Heart right ventricle (tissue), 16 donors: ENCODE results near the gene ATP2B2. TPM values are rescaled to one million over a fixed set of nuclear protein-coding genes. Genes with fewer than 3 reads are reported as not detected.

Source experiments
- ATAC-seq, 8 donors: fragments of 200-7000 bp; cut with Tn5 transposase; one replicate each; pipeline ENCODE4 v1.9.1; 2020; ENCODE audit warnings: mild to moderate bottlenecking in 8 of 8, moderate library complexity in 8 of 8, moderate number of reproducible peaks in 1 of 8
- DNase-seq, 2 donors: peaks; one replicate each; pipeline ENCODE4 v3.0.0-alpha.2; 2020
- H3K27ac ChIP-seq, 10 donors: fragments of 200-600 bp; sonication (generic) in 2 of 10; one replicate each; pipeline versions ENCODE4 v1.5.0 to v1.8.0; 2020 to 2022; ENCODE audit warnings: mild to moderate bottlenecking in 3 of 10
- H3K27me3 ChIP-seq, 7 donors: fragments of 200-600 bp; one replicate each; pipeline ENCODE4 v1.8.0; 2021 to 2022; ENCODE audit warnings: mild to moderate bottlenecking in 2 of 7
- H3K36me3 ChIP-seq, 9 donors: fragments of 200-600 bp; sonication (generic) in 1 of 9; one replicate each; pipeline versions ENCODE4 v1.5.0 to v1.8.0; 2020 to 2022; ENCODE audit warnings: mild to moderate bottlenecking in 2 of 9
- H3K4me1 ChIP-seq, 9 donors: fragments of 200-600 bp; sonication (generic) in 1 of 9; one replicate each; pipeline versions ENCODE4 v1.5.0 to v1.8.0; 2020 to 2022; ENCODE audit warnings: mild to moderate bottlenecking in 4 of 9
- H3K4me3 ChIP-seq, 10 donors: fragments of 200-600 bp; sonication (generic) in 2 of 10; one replicate each; pipeline versions ENCODE4 v1.5.0 to v1.8.0; 2020 to 2022; ENCODE audit warnings: mild to moderate bottlenecking in 7 of 10, moderate library complexity in 2 of 10
- H3K9me3 ChIP-seq, 11 donors: fragments of 200-600 bp in 10 of 11; sonication (generic) in 2 of 11; one replicate each; pipeline versions ENCODE4 v1.5.0 to v1.8.0; 2013 to 2022; ENCODE audit warnings: mild to moderate bottlenecking in 2 of 11, control low read depth in 1 of 11, moderate library complexity in 1 of 11
- CTCF ChIP-seq, 9 donors: fragments of 200-600 bp; sonication (generic) in 2 of 9; IDR thresholded peaks; one replicate each; pipeline versions ENCODE4 v1.5.0 to v1.8.0; 2021 to 2022; ENCODE audit warnings: antibody characterized with exemption in 9 of 9, mild to moderate bottlenecking in 5 of 9, moderate library complexity in 1 of 9
- WGBS, 2 donors: extraction: QIAGEN DNeasy Blood & Tissue Kit; methylation state at CpG; one replicate each; pipeline ENCODE4 v1.1.7; 2013; ENCODE audit warnings: inconsistent platforms in 1 of 2; 5-methylcytosine and 5-hydroxymethylcytosine counted together
- intact Hi-C, 10 donors: fragments of 100-400 bp; cut with DNase I; formaldehyde crosslinking; loops; one replicate each; pipeline versions ENCODE4 v1.11.1 to v1.14.2; 2022
- polyA plus RNA-seq, 2 donors: library from polyadenylated mRNA; stranded (reverse); fragments of 200-250 nt; gene quantifications; one replicate each; pipeline ENCODE4 v1.2.3, GENCODE V29; 2013
- total RNA-seq, 10 donors: library from RNA; stranded (reverse); fragmentation: NEBNext Ultra II Directional in 3 of 10; extraction: Animal tissue kit (Norgen Biotek cat#: 25700) in 3 of 10; gene quantifications; one replicate each; pipeline versions ENCODE4 v1.2.1 to v1.2.4, GENCODE V29; 2021 to 2023
- donor health status: Arrhythmogenic right ventricular cardiomyopathy.
- donor health status: ischemic (EF 13 %, LVEDD 7.1; RV severe dilation, severe dysfunction).
- donor health status: healthy with polysubstance abuse.
- donor health status: DM: no; HTN: yes; CAD: no.
- donor health status: DM: no; HTN: no; CAD: no.
- donor health status: ischemic (EF 25% LVEDD 6.9; RV normal size, moderate dysfunction).
- donor health status: ischemic (EF 25% LVEDD 5.7; RV mildly dilated, moderate dysfunction).
- donor health status: healthy.
- donor health status: DM: yes; HTN: yes; CAD: no.
- donor health status: Ischemic cardiomyopathy.
- donor health status: ischemic (EF 35%, LVEDD 5.7; RV mildly dilated, moderate dysfunction).
- donor health status: nonischemic (EF 11% LVEDD 7.7; RV severe dilation, severe dysfunction).
- donor health status: DM: yes; HTN: yes; CAD: no.
- donor health status: PGD.
- donor health status: ischemic (EF 29% LVEDD 5.4; RV normal size, mild dysfunction).
- donor health status: nonischemic (EF 23%, LVEDD 6.1; RV moderate dilation, normal function).

Gene ATP2B2
- total and polyA plus RNA-seq, 12 donors, result under 0.01 to 0.30 (median 0.11) TPM; not detected in 4

- WGBS, 2 donors, result 74% methylated on average over 7 of the region's 7 CpGs
- no peak for DNase-seq
- Histone ChIP-seq H3K4me1 (peaks cover 0 to 13% (median 6%) of the 10 kb centered on the region in 9 donors), H3K27ac (no peak overlapping the region), H3K9me3 (no peaks in the 10 kb centered on the region), H3K36me3 (no peaks in the 10 kb centered on the region), H3K27me3 (no peaks in the 10 kb centered on the region), H3K4me3 (no peak overlapping the region)
- intact Hi-C loops, result no loop called here
- TF ChIP-seq CTCF (IDR thresholded peaks at IDR 0.05), result no peak
- ATAC-seq, result no peak
These were observed 68.0 kb downstream of the ATP2B2 start for GRCh38 chr3:10437272-10437994.

- no peak for DNase-seq
- H3K36me3 ChIP-seq, result no peaks in the 10 kb centered on the region
- 80 to 83% methylated on average over 3 of the region's 3 CpGs for WGBS, 2 donors
- no peak overlapping the region for H3K27ac ChIP-seq
- no peaks in the 10 kb centered on the region for H3K27me3 ChIP-seq
- peaks cover 0 to 13% (median 6%) of the 10 kb centered on the region in 9 donors for H3K4me1 ChIP-seq
- no peak overlapping the region for H3K4me3 ChIP-seq
- no peaks in the 10 kb centered on the region for H3K9me3 ChIP-seq
- intact Hi-C loops, result no loop called here
- ATAC-seq, result no peak
- no peak for TF ChIP-seq CTCF (IDR thresholded peaks at IDR 0.05)
These were observed 69.5 kb downstream of the ATP2B2 start for GRCh38 chr3:10435850-10436249.

GRCh38 chr3:10434938-10435336 lies 70.4 kb downstream of the ATP2B2 start:
- DNase-seq (no peak), ATAC-seq (no peak)
- Histone ChIP-seq H3K36me3 (no peaks in the 10 kb centered on the region), H3K4me3 (no peak overlapping the region), H3K4me1 (peaks cover 0 to 13% (median 6%) of the 10 kb centered on the region in 9 donors), H3K27me3 (no peaks in the 10 kb centered on the region), H3K9me3 (no peaks in the 10 kb centered on the region), H3K27ac (no peak overlapping the region)
- 86 to 88% methylated on average over 9 of the region's 9 CpGs for WGBS, 2 donors
- intact Hi-C loops, result no loop called here
- no peak for TF ChIP-seq CTCF (IDR thresholded peaks at IDR 0.05)

- intact Hi-C loops, result no loop called here
- no peaks in the 10 kb centered on the region for H3K36me3 ChIP-seq
- H3K9me3 ChIP-seq, result no peaks in the 10 kb centered on the region
- H3K4me1 ChIP-seq, result peaks cover 0 to 13% (median 6%) of the 10 kb centered on the region in 9 donors
- no peak overlapping the region for H3K27ac ChIP-seq
- ATAC-seq (no peak), DNase-seq (no peak)
- no peak for TF ChIP-seq CTCF (IDR thresholded peaks at IDR 0.05)
- H3K27me3 ChIP-seq, result peaks cover 0 to 2% (median 0%) of the 10 kb centered on the region in 7 donors
- no peak overlapping the region for H3K4me3 ChIP-seq
- 91% methylated on average over 2 of the region's 2 CpGs for WGBS, 2 donors
These were observed 71.0 kb downstream of the ATP2B2 start for GRCh38 chr3:10434144-10434937.
